Panc1 (cell line): ENCODE data around the gene BTG4. TPM values are rescaled to one million over a fixed set of nuclear protein-coding genes. Genes with fewer than 3 reads are reported as not detected.

Experiments used
- ATAC-seq: fragments of 200-7000 bp; cut with Tn5 transposase; 2 replicates; pipeline ENCODE4 v1.9.1; 2020; ENCODE audit warnings: mild to moderate bottlenecking, moderate library complexity
- BruUV-seq: library from RNA; stranded (reverse); fragments of 400-500 nt; replicated peaks from 2 replicates; lab custom pipeline; 2021; lab: Mats Ljungman, UMichigan
- CTCF ChIA-PET: fragments of 300-600 bp; sonication (Branson Sonifier 250); formaldehyde crosslinking; loops from one replicate; lab custom pipeline; 2022; ENCODE audit warnings: antibody characterized with exemption; lab: Charles Lee
- POLR2A ChIA-PET: fragments of 300-600 bp; sonication (Branson Sonifier 250); formaldehyde crosslinking; loops from one replicate; lab custom pipeline; 2022; ENCODE audit warnings: antibody characterized with exemption; lab: Charles Lee
- DNase-seq: peaks from one replicate; pipeline ENCODE4 v3.0.0-alpha.2; 2010; ENCODE audit warnings: low read depth, low spot score
- H3K27ac ChIP-seq: 2 replicates; pipeline ENCODE4 v1.5.1; 2011; ENCODE audit warnings: mild to moderate bottlenecking, low read length, inconsistent platforms
- H3K27me3 ChIP-seq: fragments of 200-500 bp; sonication (Bioruptor generic); 2 replicates; pipeline ENCODE4 v1.6.0; 2014; ENCODE audit warnings: low read length, inconsistent platforms; ENCODE audit not compliant: control insufficient read depth, insufficient read depth
- H3K36me3 ChIP-seq: fragments of 200-500 bp; sonication (Bioruptor generic); 2 replicates; pipeline ENCODE4 v1.5.1; 2014; ENCODE audit warnings: inconsistent platforms, mild to moderate bottlenecking, low read length, moderate library complexity; ENCODE audit not compliant: control insufficient read depth, insufficient read depth
- H3K4me1 ChIP-seq: 2 replicates; pipeline ENCODE4 v1.5.1; 2011; ENCODE audit warnings: inconsistent platforms, mild to moderate bottlenecking, low read length, moderate library complexity; ENCODE audit not compliant: control insufficient read depth, insufficient read depth
- H3K4me3 ChIP-seq, 2 experiments: 2 replicates each; pipeline ENCODE4 v1.5.1; 2011 to 2012; ENCODE audit warnings: low read depth in 2 of 2, low read length in 2 of 2, mild to moderate bottlenecking in 2 of 2, inconsistent platforms in 1 of 2, moderate library complexity in 1 of 2
- H3K9me3 ChIP-seq: fragments of 200-500 bp; sonication (Bioruptor generic); 2 replicates; pipeline ENCODE4 v1.5.1; 2014; ENCODE audit warnings: low read depth, mild to moderate bottlenecking, inconsistent platforms, low read length, moderate library complexity; ENCODE audit not compliant: control insufficient read depth, insufficient read depth
- POLR2AphosphoS5 ChIP-seq: IDR thresholded peaks from 2 replicates; pipeline ENCODE4 v1.6.1; 2012; ENCODE audit warnings: mild to moderate bottlenecking, low read depth, low read length, moderate library complexity
- REST ChIP-seq, 2 experiments: IDR thresholded peaks; 2 replicates each; pipeline ENCODE4 v1.6.1; 2011 to 2012; ENCODE audit warnings: low read depth in 2 of 2, control low read depth in 1 of 2, low read length in 1 of 2, mild to moderate bottlenecking in 1 of 2, moderate library complexity in 1 of 2; ENCODE audit not compliant: insufficient read depth in 1 of 2
- SIN3A ChIP-seq: IDR thresholded peaks from 2 replicates; pipeline ENCODE4 v1.6.1; 2012; ENCODE audit warnings: low read depth, mild to moderate bottlenecking, low read length, moderate library complexity, borderline replicate concordance; ENCODE audit not compliant: insufficient read depth
- TCF7L2 ChIP-seq: IDR thresholded peaks from 2 replicates; pipeline ENCODE4 v1.6.1; 2011; ENCODE audit warnings: mild to moderate bottlenecking, low read depth, low read length, inconsistent platforms
- in situ Hi-C: cut with HindIII; loops from 2 replicates; pipeline ENCODE4 v1.10.0; 2016; ENCODE audit warnings: low sequenced_read_pairs, low pct_unique_long_range_greater_than_20kb
- intact Hi-C: fragments of 100-400 bp; cut with micrococcal nuclease; formaldehyde crosslinking; loops from one replicate; pipeline ENCODE4 v1.10.0; 2022; ENCODE audit not compliant: unreplicated experiment
- total RNA-seq: library from RNA; stranded (reverse); gene quantifications from one replicate; pipeline ENCODE4 v1.2.1, GENCODE V29; 2021; ENCODE audit not compliant: unreplicated experiment
- TF ChIP-seq, protein P1 (sequence below): fragments of 450-650 bp; IDR thresholded peaks from 2 replicates; pipeline ENCODE4 v1.5.1; 2017; ENCODE audit warnings: mild to moderate bottlenecking

Gene BTG4
- total RNA-seq, 1 experiment from 2014 or later = not detected

DNA sequence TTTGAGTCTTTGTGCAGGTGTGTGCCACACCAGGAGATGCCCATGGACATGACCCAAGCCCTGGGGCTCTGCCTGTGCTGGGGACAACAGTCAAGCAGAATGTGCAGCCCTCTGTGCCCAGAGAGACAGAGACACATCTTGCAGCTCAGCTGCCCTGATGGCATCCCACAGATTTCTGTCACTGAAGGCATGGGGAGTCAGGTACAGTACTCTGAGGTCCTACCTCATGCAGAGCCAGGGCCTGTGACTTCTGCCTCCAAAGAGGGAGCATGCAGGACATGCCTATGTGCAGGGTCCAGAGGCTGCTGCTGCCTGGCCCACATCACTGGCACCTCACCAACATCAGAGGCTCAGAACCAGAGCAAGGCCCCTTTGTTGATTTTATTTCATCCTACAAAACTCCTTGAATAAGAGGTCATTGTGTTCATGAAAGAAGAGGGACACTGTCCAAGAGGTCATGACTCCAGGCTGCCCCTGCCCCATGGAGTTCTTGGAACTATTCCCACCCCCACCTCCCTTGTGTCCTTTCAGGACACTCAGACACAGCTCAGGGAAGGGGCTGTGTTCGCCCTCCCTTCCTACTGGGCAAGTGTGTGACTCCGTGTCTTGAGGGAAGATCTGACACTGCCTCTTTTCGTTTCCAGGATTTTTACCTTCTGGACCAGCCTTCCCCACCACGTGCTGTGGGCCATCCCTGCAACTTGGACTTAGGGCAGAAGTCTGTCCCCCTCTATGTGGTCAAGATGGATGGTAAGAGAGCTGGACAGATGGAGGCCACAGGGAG is 62.3 kb downstream of the BTG4 start:
- CTCF ChIA-PET = interaction anchor here (0.7 to 1.1 kb wide), 2 partner anchors 116 to 1200 kb away, joined by 5 to 6 read pairs; no protein-coding TSS in a partner anchor
- no peaks in the 10 kb centered on the region for H3K36me3 ChIP-seq
- TF ChIP-seq SIN3A = no peak
- TF ChIP-seq POLR2AphosphoS5 = no peak
- no peak for TF ChIP-seq REST (IDR thresholded peaks at IDR 0.05; ENCODE audit: insufficient read depth in 1 of 2, low read depth in 2 of 2, low read length in 1 of 2)
- TF ChIP-seq TCF7L2 = no peak
- TF ChIP-seq, protein P1, sequence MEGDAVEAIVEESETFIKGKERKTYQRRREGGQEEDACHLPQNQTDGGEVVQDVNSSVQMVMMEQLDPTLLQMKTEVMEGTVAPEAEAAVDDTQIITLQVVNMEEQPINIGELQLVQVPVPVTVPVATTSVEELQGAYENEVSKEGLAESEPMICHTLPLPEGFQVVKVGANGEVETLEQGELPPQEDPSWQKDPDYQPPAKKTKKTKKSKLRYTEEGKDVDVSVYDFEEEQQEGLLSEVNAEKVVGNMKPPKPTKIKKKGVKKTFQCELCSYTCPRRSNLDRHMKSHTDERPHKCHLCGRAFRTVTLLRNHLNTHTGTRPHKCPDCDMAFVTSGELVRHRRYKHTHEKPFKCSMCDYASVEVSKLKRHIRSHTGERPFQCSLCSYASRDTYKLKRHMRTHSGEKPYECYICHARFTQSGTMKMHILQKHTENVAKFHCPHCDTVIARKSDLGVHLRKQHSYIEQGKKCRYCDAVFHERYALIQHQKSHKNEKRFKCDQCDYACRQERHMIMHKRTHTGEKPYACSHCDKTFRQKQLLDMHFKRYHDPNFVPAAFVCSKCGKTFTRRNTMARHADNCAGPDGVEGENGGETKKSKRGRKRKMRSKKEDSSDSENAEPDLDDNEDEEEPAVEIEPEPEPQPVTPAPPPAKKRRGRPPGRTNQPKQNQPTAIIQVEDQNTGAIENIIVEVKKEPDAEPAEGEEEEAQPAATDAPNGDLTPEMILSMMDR = no peak
- in situ Hi-C loops (no loop called here), intact Hi-C loops (loop anchor here (10.0 kb wide), 1 partner anchor 985 kb away; no protein-coding TSS in a partner anchor)
- no peak overlapping the region for H3K4me3 ChIP-seq
- ATAC-seq (no peak), DNase-seq (no peak)
- BruUV-seq = no TSS peak
- POLR2A ChIA-PET = no interaction called here
- no peaks in the 10 kb centered on the region for H3K9me3 ChIP-seq
- no peak overlapping the region for H3K27ac ChIP-seq
- H3K27me3 ChIP-seq = no peaks in the 10 kb centered on the region
- H3K4me1 ChIP-seq = no peaks in the 10 kb centered on the region

- no peak for ATAC-seq
- Histone ChIP-seq H3K4me1 (no peaks in the 10 kb centered on the region), H3K27ac (no peak overlapping the region), H3K27me3 (no peaks in the 10 kb centered on the region), H3K4me3 (no peak overlapping the region), H3K9me3 (no peaks in the 10 kb centered on the region), H3K36me3 (no peaks in the 10 kb centered on the region)
- TF ChIP-seq, protein P1 = no peak
- TF ChIP-seq SIN3A (no peak), REST (IDR thresholded peaks at IDR 0.05; ENCODE audit: insufficient read depth in 1 of 2, low read depth in 2 of 2, low read length in 1 of 2) (no peak), TCF7L2 (no peak), POLR2AphosphoS5 (no peak)
- in situ Hi-C loops = no loop called here
- intact Hi-C loops = loop anchor here (10.0 kb wide), 1 partner anchor 984 kb away; no protein-coding TSS in a partner anchor
- no TSS peak for BruUV-seq
- ChIA-PET POLR2A (no interaction called here), CTCF (interaction anchor here (0.7 kb wide), 1 partner anchor 1199 kb away, joined by 5 read pairs; no protein-coding TSS in a partner anchor)
- DNase-seq = no peak
Observed at GRCh38 chr11:111448831-111449557, 63.2 kb downstream of the BTG4 start.
